ENCODE measurements around the gene PERM1. TPM values are rescaled to one million over a fixed set of nuclear protein-coding genes. Genes with fewer than 3 reads are reported as not detected.

The PERM1 gene
- total and polyA plus RNA-seq, 2 of the 13 experiments (the other 11 are each of a cell fraction or from before 2014, with no cell fraction given): 0.04 to 0.29 TPM

- TF ChIP-seq MAFK (conservative IDR thresholded peaks at IDR 0.05 in 1 of 2, IDR thresholded peaks at IDR 0.05 in 1 of 2; ENCODE audit: low read length in 2 of 2) (no peak), NFYC (CRISPR knock-in tag; IDR thresholded peaks at IDR 0.05) (0 out of 2 replicates have a peak, but pooled peaks have one; percentile 31), TRAFD1 (CRISPR knock-in tag; IDR thresholded peaks at IDR 0.05; ENCODE audit: borderline replicate concordance) (no peak), ZSCAN21 (CRISPR knock-in tag; IDR thresholded peaks at IDR 0.05; ENCODE audit: borderline replicate concordance) (peak; percentile 67), TCF12 (IDR thresholded peaks at IDR 0.05) (no peak), TCF12 (CRISPR knock-in tag; IDR thresholded peaks at IDR 0.05) (no peak), ZNF788 (CRISPR knock-in tag; IDR thresholded peaks at IDR 0.05; ENCODE audit: borderline replicate concordance) (peak; percentile 87; the same call in 1 of the 2 replicates), ETV5 (CRISPR knock-in tag; IDR thresholded peaks at IDR 0.05; ENCODE audit: borderline replicate concordance) (peak; percentile 71; the same call in 1 of the 2 replicates), ZNF30 (CRISPR knock-in tag; IDR thresholded peaks at IDR 0.05) (no peak), NRL (CRISPR knock-in tag; IDR thresholded peaks at IDR 0.05; ENCODE audit: borderline replicate concordance) (0 out of 2 replicates have a peak, but pooled peaks have one; percentile 29), KLF15 (CRISPR knock-in tag; IDR thresholded peaks at IDR 0.05; ENCODE audit: borderline replicate concordance) (no peak), GMEB2 (CRISPR knock-in tag; IDR thresholded peaks at IDR 0.05; ENCODE audit: low read depth) (no peak), CTCF (CRISPR knock-in tag; IDR thresholded peaks at IDR 0.05) (peak; percentile 30; the same call in 1 of the 2 replicates), EEA1 (CRISPR knock-in tag; IDR thresholded peaks at IDR 0.05; ENCODE audit: borderline replicate concordance) (no peak), SMYD3 (CRISPR knock-in tag; IDR thresholded peaks at IDR 0.05) (no peak), BCLAF1 (IDR thresholded peaks at IDR 0.05) (no peak), ZSCAN30 (CRISPR knock-in tag; IDR thresholded peaks at IDR 0.05) (no peak), PPARG (CRISPR knock-in tag; conservative IDR thresholded peaks at IDR 0.05) (peak; percentile 24; the same call in 1 of the 2 replicates), ARID2 (CRISPR knock-in tag; IDR thresholded peaks at IDR 0.05; ENCODE audit: borderline replicate concordance) (peak; percentile 72; the same call in 1 of the 2 replicates), ZBTB42 (CRISPR knock-in tag; IDR thresholded peaks at IDR 0.05) (no peak), TBP (CRISPR knock-in tag; IDR thresholded peaks at IDR 0.05) (no peak)
Measured at GRCh38 chr1:1013105-1013921, 31.4 kb upstream of the PERM1 start, which contains the start of gene ISG15 (continued).
